ENCODE measurements around the gene ABHD5. TPM values are rescaled to one million over a fixed set of nuclear protein-coding genes. Genes with fewer than 3 reads are reported as not detected.

The ABHD5 gene
- total and polyA plus RNA-seq, 2 of the 8 experiments (the other 6 are each of a cell fraction or from before 2014, with no cell fraction given), result 10.5 to 16.4 TPM

DNA sequence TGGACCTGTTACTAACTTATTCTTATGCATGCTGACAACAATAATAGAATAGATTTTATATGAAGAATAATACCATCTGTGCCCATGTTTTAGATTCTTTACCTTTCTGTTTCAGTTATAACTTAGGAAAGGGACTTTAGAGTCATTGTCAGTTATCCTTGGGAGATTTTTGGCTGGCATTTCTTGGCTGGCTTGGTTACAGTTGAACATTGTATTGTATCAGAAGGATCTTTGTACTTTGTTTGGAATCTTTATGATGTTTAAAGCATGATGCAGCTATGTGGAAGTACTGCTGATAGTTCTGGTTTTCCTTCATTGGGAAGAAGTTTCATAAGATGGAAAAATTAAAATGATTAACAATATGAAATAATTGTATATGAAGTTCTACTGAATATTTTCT lies 19.9 kb downstream of the ABHD5 start:
- Histone ChIP-seq H3K9me3 (ENCODE audit: insufficient read depth in 2 of 2, low read depth in 1 of 2, low read length in 1 of 2) (no peaks in the 10 kb centered on the region), H3K18ac (ENCODE audit: extremely low read depth, low read length) (no peak overlapping the region), H4K5ac (ENCODE audit: insufficient read length, low read depth, low read length) (no peak overlapping the region), H3K36me3 (ENCODE audit: control insufficient read depth in 2 of 4, insufficient read depth in 4 of 4, low read length in 3 of 4) (peaks cover 0 to 12% (median 7%) of the 10 kb centered on the region in 4 experiments; a peak in 4 of 8 replicates), H2AFZ (ENCODE audit: low read length) (no peak overlapping the region), H3K4me3 (ENCODE audit: extremely low read depth in 1 of 4, insufficient read depth in 2 of 4, low read depth in 3 of 4, low read length in 4 of 4) (no peak overlapping the region), H3K23ac (ENCODE audit: insufficient read length) (no peak overlapping the region), H3K56ac (replicated peaks; ENCODE audit: insufficient read length, low read depth, low read length) (no peak overlapping the region), H3K79me2 (ENCODE audit: control insufficient read depth in 1 of 2, insufficient read depth in 2 of 2, low read length in 2 of 2) (no peaks in the 10 kb centered on the region), H3K14ac (ENCODE audit: insufficient read length) (no peak overlapping the region), H4K91ac (replicated peaks; ENCODE audit: insufficient read length, low read length) (no peak overlapping the region), H3K4me2 (ENCODE audit: insufficient read depth in 1 of 2, low read depth in 2 of 2, low read length in 2 of 2) (no peak overlapping the region), H2BK15ac (ENCODE audit: low read length) (no peak overlapping the region), H2BK20ac (ENCODE audit: low read length) (no peak overlapping the region), H2BK120ac (replicated peaks; ENCODE audit: low read depth, low read length) (no peak overlapping the region), H3K4me1 (replicated peaks in 1 of 4; ENCODE audit: control insufficient read depth in 3 of 4, insufficient read depth in 4 of 4, low read length in 3 of 4) (no peaks in the 10 kb centered on the region), H3K27me3 (replicated peaks in 1 of 4; ENCODE audit: control insufficient read depth in 3 of 4, extremely low read depth in 1 of 4, insufficient read depth in 3 of 4, low read length in 3 of 4) (no peaks in the 10 kb centered on the region), H2BK12ac (ENCODE audit: low read depth, low read length) (no peak overlapping the region), H3K9ac (replicated peaks in 1 of 4; ENCODE audit: extremely low read depth in 1 of 4, low read depth in 3 of 4, low read length in 3 of 4) (no peak overlapping the region), H2AK5ac (ENCODE audit: low read depth, low read length) (no peak overlapping the region), H4K20me1 (replicated peaks in 1 of 2; ENCODE audit: control insufficient read depth in 1 of 2, insufficient read depth in 2 of 2, low read length in 2 of 2) (no peaks in the 10 kb centered on the region), H3K4ac (replicated peaks; ENCODE audit: insufficient read length, low read depth, low read length) (no peak overlapping the region), H3K27ac (ENCODE audit: low read depth, low read length) (no peak overlapping the region), H2BK5ac (ENCODE audit: low read depth, low read length) (no peak overlapping the region), H4K8ac (ENCODE audit: extremely low read depth, insufficient read depth, low read length) (no peak overlapping the region), H3K23me2 (ENCODE audit: low read depth, low read length) (no peaks in the 10 kb centered on the region), H3K79me1 (ENCODE audit: low read depth, low read length) (no peaks in the 10 kb centered on the region)
- no peak for DNase-seq (ENCODE audit: low read depth in 1 of 2, low spot score in 2 of 2)
- ChIA-PET CTCF (ENCODE audit: partially characterized antibody) (no interaction called here), POLR2A (ENCODE audit: partially characterized antibody) (no interaction called here)
- TF ChIP-seq HDAC6 (IDR thresholded peaks at IDR 0.05; ENCODE audit: low read depth, low read length) (no peak), CHD1 (IDR thresholded peaks at IDR 0.05; ENCODE audit: low read depth, low read length) (no peak), NRF1 (IDR thresholded peaks at IDR 0.05; ENCODE audit: low read depth, low read length) (no peak), CTCF (IDR thresholded peaks at IDR 0.05; ENCODE audit: control extremely low read depth in 1 of 3, insufficient read depth in 1 of 3, low read depth in 1 of 3, low read length in 3 of 3) (no peak)
- FAIRE-seq, result no peak
